Stimulated activated CD8-positive, alpha-beta memory T cell treated with anti-CD3 and anti-CD28 coated beads, Interleukin-15, amount 100 ng/mL, for 24 hours (primary cell): ENCODE data around the gene NHSL1.

Source experiments
- DNase-seq: peaks from one replicate; pipeline ENCODE4 v3.0.0-alpha.2; 2020; ENCODE audit warnings: low read depth

The NHSL1 gene

GRCh38 chr6:138499303-138500018 lies at the start of gene NHSL1:
NHSL1 (minus strand) TSS chr6:138499494; CDS start chr6:138499290, 204 bp downstream.
- DNase-seq: no peak

- DNase-seq: no peak
Observed at GRCh38 chr6:138546733-138547185, 47.5 kb upstream of the NHSL1 start.

GRCh38 chr6:138545621-138545980 lies 46.3 kb upstream of the NHSL1 start:
- DNase-seq: no peak

- no peak for DNase-seq
Observed at GRCh38 chr6:138544501-138544900, 45.2 kb upstream of the NHSL1 start.

GRCh38 chr6:138543657-138544056 lies 44.4 kb upstream of the NHSL1 start:
- DNase-seq: no peak

GRCh38 chr6:138541823-138542481 lies 42.7 kb upstream of the NHSL1 start:
- no peak for DNase-seq

- DNase-seq: no peak
Observed at GRCh38 chr6:138540468-138540867, 41.2 kb upstream of the NHSL1 start.

GRCh38 chr6:138539876-138540275 lies 40.6 kb upstream of the NHSL1 start:
- no peak for DNase-seq

- DNase-seq: no peak
Observed at GRCh38 chr6:138538390-138539031, 39.2 kb upstream of the NHSL1 start.

- DNase-seq: no peak
Observed at GRCh38 chr6:138537106-138537505, 37.8 kb upstream of the NHSL1 start.

- no peak for DNase-seq
Observed at GRCh38 chr6:138535728-138536455, 36.6 kb upstream of the NHSL1 start.

GRCh38 chr6:138533667-138534066 lies 34.4 kb upstream of the NHSL1 start:
- DNase-seq: no peak

GRCh38 chr6:138531387-138531786 lies 32.1 kb upstream of the NHSL1 start:
- no peak for DNase-seq

- no peak for DNase-seq
Observed at GRCh38 chr6:138529478-138529877, 30.2 kb upstream of the NHSL1 start.

- DNase-seq: no peak
Observed at GRCh38 chr6:138528956-138529355, 29.7 kb upstream of the NHSL1 start.

- no peak for DNase-seq
Observed at GRCh38 chr6:138528137-138528536, 28.8 kb upstream of the NHSL1 start.

GRCh38 chr6:138527411-138528088 lies 28.3 kb upstream of the NHSL1 start:
- DNase-seq: no peak

GRCh38 chr6:138526822-138527235 lies 27.5 kb upstream of the NHSL1 start:
- DNase-seq: no peak

GRCh38 chr6:138525355-138525754 lies 26.1 kb upstream of the NHSL1 start:
- DNase-seq: no peak

- no peak for DNase-seq
Observed at GRCh38 chr6:138524526-138524925, 25.2 kb upstream of the NHSL1 start.

- no peak for DNase-seq
Observed at GRCh38 chr6:138523347-138524210, 24.3 kb upstream of the NHSL1 start.
